ENCODE data around the gene POLR3E. TPM values are rescaled to one million over a fixed set of nuclear protein-coding genes. Genes with fewer than 3 reads are reported as not detected.

The POLR3E gene
- total RNA-seq, 1 experiment from 2014 or later = 70.8 TPM

- TF ChIP-seq, protein P1, sequence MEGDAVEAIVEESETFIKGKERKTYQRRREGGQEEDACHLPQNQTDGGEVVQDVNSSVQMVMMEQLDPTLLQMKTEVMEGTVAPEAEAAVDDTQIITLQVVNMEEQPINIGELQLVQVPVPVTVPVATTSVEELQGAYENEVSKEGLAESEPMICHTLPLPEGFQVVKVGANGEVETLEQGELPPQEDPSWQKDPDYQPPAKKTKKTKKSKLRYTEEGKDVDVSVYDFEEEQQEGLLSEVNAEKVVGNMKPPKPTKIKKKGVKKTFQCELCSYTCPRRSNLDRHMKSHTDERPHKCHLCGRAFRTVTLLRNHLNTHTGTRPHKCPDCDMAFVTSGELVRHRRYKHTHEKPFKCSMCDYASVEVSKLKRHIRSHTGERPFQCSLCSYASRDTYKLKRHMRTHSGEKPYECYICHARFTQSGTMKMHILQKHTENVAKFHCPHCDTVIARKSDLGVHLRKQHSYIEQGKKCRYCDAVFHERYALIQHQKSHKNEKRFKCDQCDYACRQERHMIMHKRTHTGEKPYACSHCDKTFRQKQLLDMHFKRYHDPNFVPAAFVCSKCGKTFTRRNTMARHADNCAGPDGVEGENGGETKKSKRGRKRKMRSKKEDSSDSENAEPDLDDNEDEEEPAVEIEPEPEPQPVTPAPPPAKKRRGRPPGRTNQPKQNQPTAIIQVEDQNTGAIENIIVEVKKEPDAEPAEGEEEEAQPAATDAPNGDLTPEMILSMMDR (IDR thresholded peaks at IDR 0.05; ENCODE audit: insufficient read depth in 1 of 2, low read depth in 1 of 2, low read length in 1 of 2, severe bottlenecking in 1 of 2, unreplicated experiment in 1 of 2) = peak; percentile 84 to 87
- no peaks in the 10 kb centered on the region for H3K4me1 Mint-ChIP-seq (ENCODE audit: low read depth, unreplicated experiment)
- peaks cover 69% of the 10 kb centered on the region for H3K36me3 Mint-ChIP-seq (ENCODE audit: insufficient read depth, unreplicated experiment)
- H3K27ac Mint-ChIP-seq (ENCODE audit: unreplicated experiment) = no peak overlapping the region
- peak in 1 of 2 experiments; percentile 52 for DNase-seq
- no peaks in the 10 kb centered on the region for H3K27me3 Mint-ChIP-seq (ENCODE audit: insufficient read depth, unreplicated experiment)
- CTCF ChIA-PET = interaction anchor here (1.0 kb wide), 2 partner anchors 54 to 343 kb away, joined by 3 to 5 read pairs; partner anchors contain the start of gene CDR2
- Histone ChIP-seq H3K9me3 (no peaks in the 10 kb centered on the region), H3K4me1 (no peaks in the 10 kb centered on the region), H3K4me3 (ENCODE audit: low read depth, low read length) (no peak overlapping the region), H3K27me3 (replicated peaks; ENCODE audit: control insufficient read depth, insufficient read depth, low read length) (no peaks in the 10 kb centered on the region), H3K36me3 (ENCODE audit: control insufficient read depth, insufficient read depth, low read length) (peaks cover 4% of the 10 kb centered on the region; the same call in 1 of the 2 replicates)
- no peaks in the 10 kb centered on the region for H3K9me3 Mint-ChIP-seq (ENCODE audit: unreplicated experiment)
- H3K4me3 Mint-ChIP-seq (ENCODE audit: unreplicated experiment) = no peak overlapping the region
- no TSS peak for BruUV-seq (replicated peaks)
- POLR2A ChIA-PET = no interaction called here
- intact Hi-C loops (cut with micrococcal nuclease; ENCODE audit: unreplicated experiment) = no loop called here
Observed at GRCh38 chr16:22321340-22322001, 24.3 kb downstream of the POLR3E start.

DNA sequence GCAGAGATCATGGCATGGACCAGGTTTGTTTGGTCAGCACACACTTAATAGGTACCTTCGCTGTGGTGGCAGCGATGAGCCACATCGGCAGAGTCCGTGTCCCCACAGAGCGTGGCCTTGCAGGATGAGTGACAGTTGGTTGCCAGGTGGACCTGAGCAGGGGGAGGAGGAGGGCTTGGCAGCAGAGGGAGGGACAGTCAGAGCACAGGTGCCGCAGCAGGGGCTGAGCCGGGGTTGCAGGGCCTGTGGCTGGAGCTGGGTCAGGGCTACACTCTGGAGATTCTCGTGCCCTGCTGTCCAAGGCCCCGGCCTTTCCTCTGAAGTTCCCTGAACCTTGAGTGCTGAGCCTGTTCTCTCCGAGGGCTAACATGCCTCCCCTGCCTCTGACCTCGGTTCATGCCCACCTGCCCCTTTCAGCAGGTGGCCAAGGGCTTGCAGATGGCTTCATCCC lies 24.8 kb downstream of the POLR3E start:
- CTCF ChIA-PET = no interaction called here
- TF ChIP-seq, protein P1 (IDR thresholded peaks at IDR 0.05; ENCODE audit: insufficient read depth in 1 of 2, low read depth in 1 of 2, low read length in 1 of 2, severe bottlenecking in 1 of 2, unreplicated experiment in 1 of 2) = no peak
- H3K9me3 Mint-ChIP-seq (ENCODE audit: unreplicated experiment) = no peaks in the 10 kb centered on the region

DNA sequence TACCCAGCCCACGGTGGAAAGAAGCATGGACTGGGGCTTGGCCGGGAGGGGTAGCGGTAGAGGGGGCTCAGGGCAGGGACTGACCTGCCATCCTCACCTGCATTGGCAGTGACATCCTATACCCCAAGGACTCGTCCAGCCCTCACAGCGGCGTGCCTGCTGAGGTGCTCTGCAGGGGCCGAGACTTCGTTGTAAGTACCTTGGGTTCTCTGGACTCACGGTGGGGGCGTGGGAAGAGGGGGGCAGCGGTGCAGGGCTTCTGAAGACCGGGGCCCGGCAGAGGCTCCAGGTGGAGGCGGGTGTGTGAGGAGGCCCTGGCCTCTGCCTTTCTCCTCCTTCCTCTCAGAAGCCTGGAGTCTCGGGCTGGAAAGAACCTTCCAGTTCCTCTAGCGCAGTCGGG lies 25.5 kb downstream of the POLR3E start:
- BruUV-seq (replicated peaks) = no TSS peak
- Histone ChIP-seq H3K4me3 (ENCODE audit: low read depth, low read length) (no peak overlapping the region), H3K9me3 (no peaks in the 10 kb centered on the region), H3K4me1 (no peaks in the 10 kb centered on the region), H3K36me3 (ENCODE audit: control insufficient read depth, insufficient read depth, low read length) (peaks cover 4% of the 10 kb centered on the region), H3K27me3 (replicated peaks; ENCODE audit: control insufficient read depth, insufficient read depth, low read length) (no peaks in the 10 kb centered on the region)
- intact Hi-C loops (cut with micrococcal nuclease; ENCODE audit: unreplicated experiment) = no loop called here
- ChIA-PET CTCF (no interaction called here), POLR2A (no interaction called here)
- peaks cover 68% of the 10 kb centered on the region for H3K36me3 Mint-ChIP-seq (ENCODE audit: insufficient read depth, unreplicated experiment)
- TF ChIP-seq, protein P1 (IDR thresholded peaks at IDR 0.05; ENCODE audit: insufficient read depth in 1 of 2, low read depth in 1 of 2, low read length in 1 of 2, severe bottlenecking in 1 of 2, unreplicated experiment in 1 of 2) = no peak
- no peak overlapping the region for H3K27ac Mint-ChIP-seq (ENCODE audit: unreplicated experiment)
- no peaks in the 10 kb centered on the region for H3K4me1 Mint-ChIP-seq (ENCODE audit: low read depth, unreplicated experiment)
- H3K4me3 Mint-ChIP-seq (ENCODE audit: unreplicated experiment) = no peak overlapping the region
- H3K27me3 Mint-ChIP-seq (ENCODE audit: insufficient read depth, unreplicated experiment) = no peaks in the 10 kb centered on the region
- no peak for DNase-seq
- H3K9me3 Mint-ChIP-seq (ENCODE audit: unreplicated experiment) = no peaks in the 10 kb centered on the region

More for the DNA sequence above, 24.8 kb downstream of the POLR3E start:
- H3K36me3 ChIP-seq (ENCODE audit: control insufficient read depth, insufficient read depth, low read length) = peaks cover 4% of the 10 kb centered on the region
- no peak overlapping the region for H3K4me3 ChIP-seq (ENCODE audit: low read depth, low read length)
- no peak overlapping the region for H3K4me3 Mint-ChIP-seq (ENCODE audit: unreplicated experiment)
- no peaks in the 10 kb centered on the region for H3K4me1 Mint-ChIP-seq (ENCODE audit: low read depth, unreplicated experiment)
- H3K27ac Mint-ChIP-seq (ENCODE audit: unreplicated experiment) = no peak overlapping the region
- POLR2A ChIA-PET = no interaction called here
- H3K27me3 ChIP-seq (replicated peaks; ENCODE audit: control insufficient read depth, insufficient read depth, low read length) = no peaks in the 10 kb centered on the region
- no peak for DNase-seq
- BruUV-seq (replicated peaks) = no TSS peak
- intact Hi-C loops (cut with micrococcal nuclease; ENCODE audit: unreplicated experiment) = no loop called here
- no peaks in the 10 kb centered on the region for H3K9me3 ChIP-seq
- H3K4me1 ChIP-seq = no peaks in the 10 kb centered on the region
- no peaks in the 10 kb centered on the region for H3K27me3 Mint-ChIP-seq (ENCODE audit: insufficient read depth, unreplicated experiment)
- peaks cover 68% of the 10 kb centered on the region for H3K36me3 Mint-ChIP-seq (ENCODE audit: insufficient read depth, unreplicated experiment)
